Tibial nerve (tissue), 4 donors: ENCODE data around the gene APC2. TPM values are rescaled to one million over a fixed set of nuclear protein-coding genes. Genes with fewer than 3 reads are reported as not detected.

Experiments used
- DNase-seq, 2 donors: peaks; one replicate each; pipeline ENCODE4 v3.0.0-alpha.2; 2019; ENCODE audit warnings: low spot score in 2 of 2
- H3K27ac ChIP-seq, 4 donors: fragments of 200-600 bp; sonication (generic) in 3 of 4; one replicate each; pipeline ENCODE4 v1.5.1; 2017 to 2019; ENCODE audit warnings: mild to moderate bottlenecking in 1 of 4
- H3K27me3 ChIP-seq, 2 donors: fragments of 200-600 bp; sonication (generic) in 1 of 2; one replicate each; pipeline versions ENCODE4 v1.5.1 to v1.6.0; 2017 to 2019
- H3K36me3 ChIP-seq, 3 donors: fragments of 200-600 bp; sonication (generic); one replicate each; pipeline ENCODE4 v1.5.1; 2018 to 2019
- H3K4me1 ChIP-seq, 4 donors: fragments of 200-600 bp; sonication (generic) in 3 of 4; one replicate each; pipeline ENCODE4 v1.5.1; 2017 to 2019
- H3K4me3 ChIP-seq, 4 donors: fragments of 200-600 bp; sonication (generic) in 3 of 4; one replicate each; pipeline ENCODE4 v1.5.1; 2017 to 2019; ENCODE audit warnings: mild to moderate bottlenecking in 1 of 4, moderate library complexity in 1 of 4
- H3K9me3 ChIP-seq, 4 donors: fragments of 200-600 bp; sonication (generic) in 3 of 4; one replicate each; pipeline ENCODE4 v1.5.1; 2017 to 2019
- EP300 ChIP-seq, 2 donors: sonication (generic); formaldehyde crosslinking; IDR thresholded peaks; one replicate each; pipeline ENCODE4 v1.6.1; 2017; ENCODE audit warnings: antibody characterized with exemption in 2 of 2, mild to moderate bottlenecking in 1 of 2
- POLR2A ChIP-seq, 2 donors: fragments of 450-650 bp; IDR thresholded peaks; one replicate each; pipeline ENCODE4 v1.6.1; 2017; ENCODE audit warnings: antibody characterized with exemption in 2 of 2, mild to moderate bottlenecking in 2 of 2, moderate library complexity in 2 of 2
- WGBS, 2 donors: methylation state at CpG; one replicate each; pipeline ENCODE4 v1.1.5; 2018; 5-methylcytosine and 5-hydroxymethylcytosine counted together
- total RNA-seq, 4 donors: library from RNA; depleted of rRNA; stranded (reverse); fragments of >200 nt; gene quantifications; one replicate each; pipeline ENCODE4 v1.1.0, GENCODE V29; 2016
- TF ChIP-seq, protein P1 (sequence below), 5 experiments: fragments of 200-600 bp in 3 of 5; fragments of 450-650 bp in 2 of 5; sonication (generic) in 3 of 5; IDR thresholded peaks; one replicate each; pipeline ENCODE4 v1.5.1; 2016 to 2019; ENCODE audit warnings: antibody characterized with exemption in 5 of 5, mild to moderate bottlenecking in 3 of 5, moderate library complexity in 2 of 5

The APC2 gene
- total RNA-seq, 4 donors from 2014 or later = 1.7 to 10.2 (median 4.2) TPM

DNA sequence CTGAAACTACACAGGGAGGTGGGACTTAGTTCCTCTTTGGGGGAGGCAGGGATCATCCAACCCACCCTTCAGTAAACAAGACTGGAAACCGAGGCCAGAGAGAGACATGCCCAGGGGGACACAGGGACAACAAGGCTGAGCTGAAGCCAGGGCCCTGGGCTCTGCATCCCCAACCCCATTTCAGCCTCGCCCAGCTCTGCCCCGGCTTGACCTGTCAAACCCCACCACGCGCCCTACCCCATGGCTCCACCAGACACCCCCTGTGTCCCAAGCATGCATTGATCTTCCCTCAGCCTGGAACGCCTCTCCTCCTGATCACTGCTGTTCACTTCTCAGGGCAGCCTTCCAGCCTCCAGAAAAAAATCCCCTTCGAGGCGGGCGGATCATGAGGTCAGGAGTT is 2.0 kb upstream of the APC2 start:
- H3K4me3 ChIP-seq = no peak overlapping the region
- peaks cover 0 to 60% (median 27%) of the 10 kb centered on the region in 4 donors for H3K4me1 ChIP-seq
- TF ChIP-seq EP300 (IDR thresholded peaks at IDR 0.05) (no peak), POLR2A (IDR thresholded peaks at IDR 0.05) (no peak)
- TF ChIP-seq, protein P1, sequence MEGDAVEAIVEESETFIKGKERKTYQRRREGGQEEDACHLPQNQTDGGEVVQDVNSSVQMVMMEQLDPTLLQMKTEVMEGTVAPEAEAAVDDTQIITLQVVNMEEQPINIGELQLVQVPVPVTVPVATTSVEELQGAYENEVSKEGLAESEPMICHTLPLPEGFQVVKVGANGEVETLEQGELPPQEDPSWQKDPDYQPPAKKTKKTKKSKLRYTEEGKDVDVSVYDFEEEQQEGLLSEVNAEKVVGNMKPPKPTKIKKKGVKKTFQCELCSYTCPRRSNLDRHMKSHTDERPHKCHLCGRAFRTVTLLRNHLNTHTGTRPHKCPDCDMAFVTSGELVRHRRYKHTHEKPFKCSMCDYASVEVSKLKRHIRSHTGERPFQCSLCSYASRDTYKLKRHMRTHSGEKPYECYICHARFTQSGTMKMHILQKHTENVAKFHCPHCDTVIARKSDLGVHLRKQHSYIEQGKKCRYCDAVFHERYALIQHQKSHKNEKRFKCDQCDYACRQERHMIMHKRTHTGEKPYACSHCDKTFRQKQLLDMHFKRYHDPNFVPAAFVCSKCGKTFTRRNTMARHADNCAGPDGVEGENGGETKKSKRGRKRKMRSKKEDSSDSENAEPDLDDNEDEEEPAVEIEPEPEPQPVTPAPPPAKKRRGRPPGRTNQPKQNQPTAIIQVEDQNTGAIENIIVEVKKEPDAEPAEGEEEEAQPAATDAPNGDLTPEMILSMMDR (IDR thresholded peaks at IDR 0.05) = no peak
- peaks cover 0 to 2% (median 0%) of the 10 kb centered on the region in 3 donors for H3K36me3 ChIP-seq
- no peak for DNase-seq
- no peak overlapping the region for H3K27ac ChIP-seq
- no peaks in the 10 kb centered on the region for H3K9me3 ChIP-seq
- WGBS, 2 donors = 83 to 89% methylated on average over 9 of the region's 9 CpGs
- H3K27me3 ChIP-seq = peaks cover 0 to 76% of the 10 kb centered on the region in 2 donors

DNA sequence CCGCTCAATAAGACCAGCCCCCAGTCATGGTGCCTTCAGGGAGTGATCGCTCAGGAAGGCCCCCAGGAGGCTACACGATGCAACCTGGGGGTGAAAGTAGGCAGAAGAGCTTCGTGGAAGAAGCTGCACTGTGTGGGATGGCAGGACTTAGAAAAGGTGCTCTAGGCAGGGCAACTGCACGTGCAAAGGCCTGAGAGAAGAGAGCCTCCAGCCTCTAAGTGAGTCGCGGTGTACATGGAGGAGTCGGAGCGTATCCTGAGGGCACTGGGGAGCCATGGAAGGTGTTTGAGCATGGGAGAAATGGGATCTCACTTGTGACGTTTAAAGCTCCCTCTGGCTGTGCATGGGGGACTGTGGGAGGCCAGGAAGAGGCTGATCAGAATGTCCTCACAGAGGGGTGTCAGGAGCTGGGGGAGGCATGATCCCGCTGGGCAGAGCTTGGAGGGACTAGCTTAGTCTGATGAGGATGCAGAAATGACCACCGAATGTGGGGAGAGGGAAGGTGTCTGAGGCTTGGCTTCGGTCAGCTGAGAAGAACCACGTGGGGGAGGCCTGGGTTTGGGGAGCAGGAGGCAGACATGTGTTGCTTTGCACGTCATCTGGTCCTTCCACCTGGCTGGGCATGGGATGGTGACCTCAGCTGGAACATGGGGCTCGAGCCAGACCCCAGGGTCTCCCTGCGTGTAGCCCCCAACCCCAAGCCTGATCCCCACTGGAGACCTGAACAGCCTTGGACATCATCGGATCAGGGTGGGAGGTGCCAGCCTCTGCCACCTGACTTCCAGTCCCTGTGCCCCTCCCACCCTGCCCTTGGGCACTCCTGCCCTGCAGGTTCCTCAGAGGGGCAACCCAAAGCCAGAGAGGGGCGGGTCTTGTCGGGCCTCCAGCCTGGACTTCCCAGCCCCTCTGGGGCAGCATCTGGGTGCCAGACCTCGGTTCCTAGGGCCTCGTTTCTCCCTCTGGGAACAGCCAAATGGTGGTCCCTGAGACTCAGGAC is 1.1 kb downstream of the APC2 start:
- Histone ChIP-seq H3K27me3 (peaks cover 3 to 99% of the 10 kb centered on the region in 2 donors), H3K36me3 (no peaks in the 10 kb centered on the region), H3K9me3 (no peaks in the 10 kb centered on the region), H3K4me3 (peak overlapping the region in 1 of 4 donors; percentile 22), H3K27ac (peak overlapping the region in 3 of 4 donors; percentile 19 to 78 (median 72)), H3K4me1 (peaks cover 0 to 70% (median 37%) of the 10 kb centered on the region in 4 donors)
- 62 to 63% methylated on average over 18 to 19 of the region's 22 CpGs for WGBS, 2 donors
- TF ChIP-seq, protein P1 (IDR thresholded peaks at IDR 0.05) = no peak
- TF ChIP-seq EP300 (IDR thresholded peaks at IDR 0.05) (no peak), POLR2A (IDR thresholded peaks at IDR 0.05) (no peak)
- DNase-seq = no peak

DNA sequence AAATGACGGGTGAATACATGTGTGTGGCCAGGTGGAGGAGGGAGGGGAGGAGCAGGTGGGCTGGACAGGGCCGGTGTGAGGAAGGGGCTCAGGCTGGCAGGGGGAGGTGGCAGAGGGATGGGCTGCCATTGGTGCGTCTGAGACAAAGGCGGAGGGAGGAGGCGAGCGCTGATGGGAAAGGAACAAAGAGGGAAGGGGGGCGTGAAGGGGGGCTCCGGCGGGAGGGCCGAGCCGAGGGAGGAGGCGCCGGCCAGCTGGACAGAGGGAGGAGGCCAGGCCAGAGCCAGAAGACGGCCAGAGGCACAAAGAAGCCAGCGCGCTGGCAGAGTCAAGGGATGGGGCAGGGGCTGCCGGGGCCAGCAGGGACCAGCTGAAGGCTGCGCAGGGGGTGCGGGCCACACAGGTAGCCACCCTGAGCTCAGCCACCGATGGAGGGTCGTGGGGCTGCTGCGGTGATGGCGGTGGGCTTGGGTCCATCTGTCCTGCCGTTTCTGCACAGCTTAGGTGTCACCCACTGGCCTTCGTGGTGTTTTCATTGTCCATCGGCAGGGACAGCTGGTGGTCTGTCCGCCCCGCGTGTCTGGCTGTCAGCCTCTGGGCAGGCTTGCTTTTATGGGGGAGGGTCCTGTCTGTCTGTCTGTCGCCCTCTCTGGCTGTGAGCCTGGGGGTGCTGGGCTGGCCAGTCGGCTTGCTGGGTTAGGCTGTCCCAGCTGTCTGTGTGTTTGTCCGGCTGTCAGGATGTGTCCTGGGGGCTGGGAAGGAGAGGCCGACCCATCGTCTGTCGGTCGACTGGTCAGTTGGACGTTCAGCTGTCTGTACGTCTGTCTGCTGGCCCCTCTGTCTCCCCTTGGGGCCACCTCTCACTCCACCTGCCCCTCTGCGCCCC is 2.2 kb downstream of the APC2 start:
- H3K4me1 ChIP-seq = peaks cover 0 to 70% (median 28%) of the 10 kb centered on the region in 4 donors
- DNase-seq = no peak
- H3K9me3 ChIP-seq = no peaks in the 10 kb centered on the region
- peak overlapping the region in 2 of 4 donors; percentile 17 to 39 for H3K4me3 ChIP-seq
- H3K27ac ChIP-seq = peak overlapping the region in 3 of 4 donors; percentile 31 to 84 (median 72)
- 19 to 22% methylated on average over 20 to 34 of the region's 39 CpGs for WGBS, 2 donors
- peaks cover 3 to 99% of the 10 kb centered on the region in 2 donors for H3K27me3 ChIP-seq
- H3K36me3 ChIP-seq = no peaks in the 10 kb centered on the region
- no peak for TF ChIP-seq EP300 (IDR thresholded peaks at IDR 0.05)

DNA sequence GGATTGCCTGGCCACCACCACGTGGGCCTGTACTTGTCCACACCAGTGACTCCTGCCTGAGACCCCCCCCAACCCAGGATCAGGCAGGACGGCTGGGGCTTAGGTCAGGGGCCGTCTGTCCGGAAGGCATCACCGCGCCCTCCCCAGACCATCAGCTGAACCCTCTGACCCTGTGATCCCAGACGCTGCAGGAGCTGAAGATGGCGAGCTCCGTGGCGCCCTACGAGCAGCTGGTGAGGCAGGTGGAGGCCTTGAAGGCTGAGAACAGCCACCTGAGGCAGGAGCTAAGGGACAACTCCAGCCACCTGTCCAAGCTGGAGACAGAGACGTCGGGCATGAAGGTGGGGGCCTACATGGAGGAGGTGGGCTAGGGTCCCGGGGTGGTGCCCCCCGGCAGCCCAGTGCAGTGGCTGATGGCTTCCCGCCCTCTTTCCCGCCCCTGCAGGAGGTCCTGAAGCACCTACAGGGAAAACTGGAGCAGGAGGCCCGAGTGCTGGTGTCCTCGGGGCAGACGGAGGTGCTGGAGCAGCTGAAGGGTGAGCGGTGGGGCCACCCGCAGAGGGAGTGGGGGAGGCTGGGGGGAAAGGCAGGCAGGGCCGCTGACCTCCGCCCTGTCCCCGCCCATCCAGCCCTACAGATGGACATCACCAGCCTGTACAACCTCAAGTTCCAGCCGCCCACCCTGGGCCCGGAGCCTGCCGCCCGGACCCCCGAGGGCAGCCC is 3.0 kb downstream of the APC2 start:
- Histone ChIP-seq H3K4me1 (peaks cover 0 to 68% (median 28%) of the 10 kb centered on the region in 4 donors), H3K4me3 (peak overlapping the region in 3 of 4 donors; percentile 3 to 39 (median 17)), H3K27me3 (peaks cover 3 to 98% of the 10 kb centered on the region in 2 donors), H3K9me3 (no peaks in the 10 kb centered on the region), H3K27ac (peak overlapping the region in 3 of 4 donors; percentile 64 to 84 (median 72)), H3K36me3 (no peaks in the 10 kb centered on the region)
- WGBS, 2 donors = 42 to 54% methylated on average over 12 to 17 of the region's 30 CpGs
- TF ChIP-seq POLR2A (IDR thresholded peaks at IDR 0.05) (no peak), EP300 (IDR thresholded peaks at IDR 0.05) (no peak)
- TF ChIP-seq, protein P1 (IDR thresholded peaks at IDR 0.05) = no peak
- no peak for DNase-seq
